Dedifferentiated amniotic fluid mesenchymal stem cell (primary cell): ENCODE data around the gene TEX261.

ENCODE experiments used
- DNase-seq: peaks from one replicate; pipeline ENCODE4 v3.0.0-alpha.2; 2016; ENCODE audit errors: extremely low spot score

The TEX261 gene

DNA sequence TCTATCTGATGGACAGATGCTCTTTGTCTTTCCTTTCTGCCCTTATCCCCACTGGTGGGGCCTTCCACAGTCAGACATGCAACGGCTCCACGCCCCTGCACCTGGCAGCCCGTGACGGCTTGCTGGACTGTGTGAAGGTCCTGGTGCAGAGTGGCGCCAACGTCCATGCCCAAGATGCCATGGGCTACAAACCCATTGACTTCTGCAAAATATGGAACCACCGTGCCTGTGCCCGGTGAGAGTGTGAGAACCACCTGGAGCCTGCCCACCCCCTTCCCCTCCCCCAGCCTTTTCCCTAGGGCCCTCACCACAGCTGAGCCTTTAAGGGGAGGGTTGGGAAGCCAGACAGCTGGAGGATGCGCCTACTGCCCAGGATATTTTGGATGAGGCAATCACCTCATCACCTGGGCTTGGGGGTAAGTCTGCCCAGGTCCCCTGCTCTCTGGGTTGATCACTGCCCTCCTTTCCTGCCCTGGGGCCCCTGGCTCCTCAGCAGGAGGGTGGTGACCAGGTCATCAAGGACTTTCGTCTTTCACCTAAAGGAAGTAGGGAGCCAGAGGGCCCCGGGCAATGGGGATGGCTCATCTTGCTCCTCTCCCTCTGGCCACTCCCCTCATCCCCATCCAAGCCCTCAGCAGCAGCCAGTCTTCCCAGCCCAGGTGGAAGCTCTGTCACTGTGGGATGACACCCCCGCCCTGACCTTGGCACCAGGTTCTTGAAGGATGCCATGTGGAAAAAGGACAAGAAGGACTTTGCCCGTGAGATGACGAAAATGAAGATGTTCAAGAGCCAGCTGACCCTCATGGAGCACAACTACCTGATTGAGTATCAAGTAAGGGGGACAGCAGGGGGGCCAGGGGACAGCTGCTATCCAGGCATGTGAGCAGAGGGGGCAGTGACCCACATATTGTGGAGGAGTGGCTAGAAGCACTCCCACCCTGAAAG, 12.5 kb downstream of the TEX261 start:
- DNase-seq, result no peak

DNA sequence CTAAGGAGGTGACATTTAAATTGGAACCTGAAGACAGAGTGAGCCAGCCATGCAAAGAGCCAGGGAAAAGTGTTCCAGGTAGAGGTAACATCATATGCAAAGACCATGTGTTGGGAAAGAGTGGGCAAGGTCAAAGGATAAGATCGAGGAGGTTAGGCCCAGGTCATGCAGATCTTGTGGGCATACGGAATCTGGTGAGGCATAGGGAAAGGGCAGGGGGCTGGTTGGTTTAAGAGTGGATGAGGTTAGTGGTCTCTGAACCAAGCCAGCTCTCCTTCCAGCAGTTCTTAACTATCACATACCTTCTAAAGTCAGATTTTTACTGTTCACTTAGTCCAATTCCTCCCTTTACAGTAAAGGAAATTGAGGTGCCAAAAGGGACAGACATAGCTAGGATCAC, 13.3 kb downstream of the TEX261 start:
- no peak for DNase-seq

GRCh38 chr2:70979626-70980025, 15.0 kb downstream of the TEX261 start:
- DNase-seq, result no peak

GRCh38 chr2:70979180-70979488, 15.5 kb downstream of the TEX261 start:
- DNase-seq, result no peak

DNA sequence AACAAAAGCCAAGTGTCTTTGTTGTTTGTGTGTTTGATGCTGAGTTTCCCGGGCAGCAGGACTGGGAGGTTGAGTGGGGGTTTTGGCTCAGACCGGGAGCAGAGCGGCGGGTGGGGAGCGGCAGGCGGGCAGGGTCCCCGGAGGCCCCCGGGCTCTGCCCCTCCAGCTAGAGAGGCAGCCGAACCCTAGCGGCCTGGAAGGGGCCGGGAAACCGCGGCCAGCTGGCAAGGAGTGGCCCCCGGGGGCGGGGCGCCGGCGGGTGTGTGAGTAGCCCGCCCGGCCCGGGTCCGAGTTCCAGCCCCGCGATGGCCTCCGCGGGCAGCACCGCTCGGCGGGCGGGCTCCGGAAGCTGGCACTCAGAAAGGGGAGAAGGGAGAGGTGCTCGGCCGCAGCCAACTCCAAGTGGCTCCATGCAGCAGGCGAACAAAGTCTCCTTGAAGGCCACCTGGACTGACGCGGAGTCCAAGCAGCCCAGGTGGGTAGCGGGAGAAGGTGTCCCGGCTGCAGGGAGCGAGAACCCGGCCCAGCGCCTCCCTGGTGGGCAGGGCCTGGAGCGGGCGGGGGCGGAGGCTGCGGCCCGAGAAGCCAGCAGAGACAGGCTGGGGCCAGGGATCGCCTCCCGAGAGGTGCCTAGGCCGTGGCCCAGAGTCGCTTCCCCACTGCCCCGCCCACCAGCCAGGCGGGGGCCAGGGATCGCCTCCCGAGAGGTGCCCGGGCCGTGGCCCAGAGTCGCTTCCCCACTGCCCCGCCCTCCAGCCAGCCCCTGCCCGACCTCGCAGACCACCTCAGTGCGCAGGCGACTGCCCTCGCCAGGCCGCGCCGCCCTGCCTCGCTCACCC, 16.1 kb downstream of the TEX261 start, which contains the start of gene ANKRD53:
TSS of gene ANKRD53 (plus strand) at position 290 of the 839 bp plus-strand sequence. CDS start at position 306, 16 bp downstream.
- DNase-seq, result no peak

DNA sequence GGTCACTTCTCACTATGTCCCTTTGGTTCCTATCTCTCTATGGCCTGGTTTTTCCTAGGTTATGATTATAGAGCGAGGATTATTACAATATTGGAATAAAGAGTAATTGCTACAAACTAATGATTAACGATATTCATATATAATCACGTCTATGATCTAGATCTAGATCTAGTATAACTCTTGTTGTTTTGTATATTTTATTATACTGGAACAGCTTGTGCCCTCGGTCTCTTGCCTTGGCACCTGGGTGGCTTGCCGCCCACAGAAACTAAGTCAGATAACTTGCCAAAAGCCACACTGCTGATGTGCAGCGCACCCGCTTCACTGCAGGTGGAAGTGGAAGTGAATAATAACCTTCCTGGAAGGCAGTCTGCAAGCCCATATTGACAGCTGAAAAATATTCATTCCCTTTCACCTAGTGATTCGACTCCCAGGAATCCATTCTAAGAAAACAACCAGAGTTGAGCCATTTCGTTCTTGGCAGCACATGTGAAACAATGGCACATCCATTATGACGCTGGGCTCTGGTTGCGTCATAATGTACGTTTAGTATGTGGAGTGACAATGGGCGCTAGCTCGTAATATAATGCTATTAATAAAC, 17.0 kb downstream of the TEX261 start:
- no peak for DNase-seq

DNA sequence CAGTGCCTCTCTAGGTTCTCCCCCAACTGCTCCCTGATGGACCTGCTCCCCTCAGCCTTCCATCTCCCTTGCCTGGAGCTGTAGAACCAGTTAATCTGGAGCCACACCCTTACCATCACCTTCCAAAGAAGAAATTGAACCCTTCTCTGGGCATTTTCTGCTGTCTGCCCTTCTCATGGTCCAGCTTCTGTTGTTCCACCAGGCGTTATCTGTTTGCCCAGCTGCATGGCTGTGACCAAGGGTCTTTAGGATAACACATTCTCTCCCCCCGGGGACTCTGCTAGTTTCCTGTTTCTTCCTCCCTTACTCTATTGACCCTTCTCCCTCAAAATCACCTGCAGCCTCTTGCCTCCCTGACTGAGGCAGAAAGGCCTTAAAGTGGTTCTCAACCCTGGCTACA, 19.4 kb downstream of the TEX261 start:
- DNase-seq, result no peak

- DNase-seq, result no peak
Measured at GRCh38 chr2:70974592-70974991, 20.1 kb downstream of the TEX261 start.

- no peak for DNase-seq
Measured at GRCh38 chr2:70967189-70967588, 27.5 kb downstream of the TEX261 start.

GRCh38 chr2:70966681-70967080, 28.0 kb downstream of the TEX261 start:
- DNase-seq, result no peak

GRCh38 chr2:70965506-70965905, 29.2 kb downstream of the TEX261 start:
- DNase-seq, result no peak

DNA sequence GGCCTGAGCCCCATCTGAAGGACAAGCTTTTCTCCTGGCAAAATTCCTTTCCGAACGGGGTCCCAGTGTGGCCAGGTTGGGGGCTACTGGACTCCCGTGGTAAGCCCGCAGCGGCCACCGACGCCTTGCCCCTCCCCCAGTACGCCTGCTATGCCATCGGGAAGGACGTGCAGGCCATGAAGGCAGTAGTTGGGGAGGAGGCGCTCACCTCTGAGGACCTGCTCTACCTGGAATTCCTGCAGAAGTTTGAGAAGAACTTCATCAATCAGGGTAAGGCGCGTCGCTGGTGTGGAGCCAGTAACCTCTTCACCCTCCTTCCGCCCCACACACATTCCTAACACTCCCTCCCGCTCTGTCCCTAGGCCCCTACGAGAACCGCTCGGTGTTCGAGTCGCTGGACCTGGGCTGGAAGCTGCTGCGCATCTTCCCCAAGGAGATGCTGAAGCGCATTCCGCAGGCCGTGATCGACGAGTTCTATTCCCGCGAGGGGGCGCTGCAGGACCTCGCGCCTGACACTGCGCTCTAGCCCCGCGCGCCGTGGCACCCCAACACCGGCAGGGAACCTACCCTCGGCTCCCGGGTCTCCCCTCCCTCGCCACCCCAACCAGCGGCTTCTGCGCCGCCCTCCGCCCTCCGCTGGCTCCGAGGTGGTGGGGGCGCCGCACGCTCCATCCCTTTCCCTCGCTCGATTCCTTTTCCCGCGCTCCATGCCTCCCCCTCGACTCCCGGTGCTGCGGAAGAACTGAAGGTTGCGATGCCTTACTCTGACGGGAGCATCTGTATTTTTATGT, 29.9 kb downstream of the TEX261 start:
- DNase-seq, result peak; percentile 25

GRCh38 chr2:70964133-70964532, 30.5 kb downstream of the TEX261 start:
- DNase-seq, result no peak

DNA sequence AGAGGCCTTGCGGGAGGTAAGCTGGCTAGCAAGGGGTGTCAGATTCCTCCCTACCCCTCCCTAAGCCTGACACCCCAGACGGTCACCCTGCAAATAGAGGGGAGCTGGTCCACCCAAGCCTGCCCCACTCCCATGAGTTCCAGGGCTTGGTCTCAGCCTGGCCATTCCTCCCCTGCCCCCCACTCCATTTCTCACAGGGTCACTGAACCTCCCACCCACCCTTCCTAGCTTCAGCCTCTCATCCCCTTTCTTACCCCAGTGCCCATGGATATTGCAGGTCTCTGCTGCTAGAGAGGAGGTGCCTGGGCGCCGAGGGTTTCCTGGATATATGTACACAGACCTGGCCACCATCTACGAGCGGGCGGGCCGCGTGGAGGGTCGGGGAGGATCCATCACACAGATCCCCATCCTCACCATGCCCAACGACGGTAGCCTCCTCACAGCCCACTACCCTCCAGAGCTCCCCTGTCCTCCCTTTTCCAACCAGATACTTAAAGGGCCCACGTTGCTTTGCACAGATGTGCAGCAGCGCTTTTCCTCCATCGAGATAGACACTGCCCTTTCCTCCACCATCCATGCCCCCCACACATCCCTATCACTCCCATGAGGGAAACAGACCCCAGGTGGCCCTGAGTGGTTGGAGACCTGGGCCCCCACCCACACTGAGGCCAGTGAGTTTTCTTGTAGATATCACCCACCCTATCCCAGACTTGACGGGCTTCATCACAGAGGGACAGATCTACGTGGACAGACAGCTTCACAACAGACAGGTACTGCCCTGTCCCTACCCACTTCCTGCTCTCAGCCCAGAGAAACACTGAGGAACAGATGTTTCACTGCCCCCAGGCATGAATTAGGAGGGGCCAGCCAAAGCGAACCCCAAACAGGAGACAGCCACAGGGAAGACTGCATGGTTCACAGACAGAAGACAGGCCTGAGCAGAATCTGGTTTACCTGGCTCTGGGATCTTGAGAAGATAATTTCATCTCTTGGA, 31.5 kb downstream of the TEX261 start:
- no peak for DNase-seq

DNA sequence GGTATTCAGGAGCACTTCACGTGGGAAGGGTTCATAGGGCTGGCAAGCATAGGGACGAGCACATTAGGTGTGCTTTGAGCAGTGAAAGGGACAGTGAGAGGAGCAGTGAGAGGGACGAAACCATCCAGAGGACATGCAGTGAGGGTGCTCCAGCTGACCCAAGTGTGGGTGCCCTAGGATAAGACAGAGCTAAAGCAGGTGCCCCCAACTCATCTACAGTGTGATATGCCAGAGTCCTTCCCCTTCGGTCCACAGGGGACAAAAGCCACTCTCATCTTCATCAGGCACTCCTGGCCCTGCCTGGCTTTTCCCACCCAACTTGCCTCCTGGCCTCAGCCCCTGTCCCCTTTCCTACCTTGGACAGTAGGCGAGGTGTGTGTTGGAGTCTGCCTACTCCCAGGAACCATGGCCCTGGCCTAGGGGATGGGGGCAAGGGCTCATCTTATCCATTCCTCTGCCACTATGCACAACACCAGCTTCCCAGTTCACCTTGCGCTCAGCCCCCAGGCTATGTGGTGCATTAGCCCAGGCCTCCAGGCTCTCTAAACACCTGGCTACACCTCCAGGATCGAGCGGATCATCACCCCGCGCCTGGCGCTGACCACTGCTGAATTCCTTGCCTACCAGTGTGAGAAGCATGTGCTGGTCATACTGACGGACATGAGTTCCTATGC, 32.3 kb downstream of the TEX261 start:
- no peak for DNase-seq

- no peak for DNase-seq
Measured at GRCh38 chr2:70961648-70961994, 33.1 kb downstream of the TEX261 start.

DNA sequence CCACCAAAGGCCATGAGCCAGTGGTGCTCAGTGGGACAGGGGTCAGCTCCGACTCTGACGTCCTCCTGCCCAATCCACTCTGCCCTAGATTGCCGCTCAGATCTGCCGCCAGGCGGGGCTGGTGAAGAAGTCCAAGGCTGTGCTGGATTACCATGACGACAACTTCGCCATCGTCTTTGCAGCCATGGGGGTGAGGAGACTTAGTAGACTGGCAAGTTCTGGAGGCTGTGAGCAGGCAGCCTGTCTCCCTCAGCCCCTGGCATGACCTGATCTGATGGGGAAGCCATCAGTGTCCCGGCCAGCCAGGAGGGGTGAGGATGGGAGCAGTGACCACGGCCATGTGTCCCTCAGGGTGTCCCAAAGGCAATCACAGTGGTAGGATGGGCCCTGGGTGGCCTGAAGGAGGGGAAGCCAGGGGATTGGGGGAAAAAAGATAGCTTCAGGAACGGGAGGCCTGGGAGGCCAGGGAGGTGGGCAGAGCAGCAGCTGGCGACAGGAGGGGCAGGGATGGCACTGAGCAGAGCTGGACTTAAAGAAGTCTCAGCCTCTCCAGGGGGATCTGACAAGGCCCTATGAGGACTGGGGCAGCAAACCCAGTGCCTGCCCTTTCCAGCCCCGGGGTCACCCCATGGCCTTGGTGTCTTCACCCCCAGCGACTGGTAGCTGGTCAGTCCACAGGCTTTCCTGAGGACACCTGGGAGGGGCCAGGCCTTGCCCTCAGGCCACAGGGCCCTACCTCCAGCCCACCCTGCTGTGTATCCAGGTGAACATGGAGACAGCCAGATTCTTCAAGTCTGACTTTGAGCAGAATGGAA, 33.6 kb downstream of the TEX261 start:
- DNase-seq, result no peak

DNA sequence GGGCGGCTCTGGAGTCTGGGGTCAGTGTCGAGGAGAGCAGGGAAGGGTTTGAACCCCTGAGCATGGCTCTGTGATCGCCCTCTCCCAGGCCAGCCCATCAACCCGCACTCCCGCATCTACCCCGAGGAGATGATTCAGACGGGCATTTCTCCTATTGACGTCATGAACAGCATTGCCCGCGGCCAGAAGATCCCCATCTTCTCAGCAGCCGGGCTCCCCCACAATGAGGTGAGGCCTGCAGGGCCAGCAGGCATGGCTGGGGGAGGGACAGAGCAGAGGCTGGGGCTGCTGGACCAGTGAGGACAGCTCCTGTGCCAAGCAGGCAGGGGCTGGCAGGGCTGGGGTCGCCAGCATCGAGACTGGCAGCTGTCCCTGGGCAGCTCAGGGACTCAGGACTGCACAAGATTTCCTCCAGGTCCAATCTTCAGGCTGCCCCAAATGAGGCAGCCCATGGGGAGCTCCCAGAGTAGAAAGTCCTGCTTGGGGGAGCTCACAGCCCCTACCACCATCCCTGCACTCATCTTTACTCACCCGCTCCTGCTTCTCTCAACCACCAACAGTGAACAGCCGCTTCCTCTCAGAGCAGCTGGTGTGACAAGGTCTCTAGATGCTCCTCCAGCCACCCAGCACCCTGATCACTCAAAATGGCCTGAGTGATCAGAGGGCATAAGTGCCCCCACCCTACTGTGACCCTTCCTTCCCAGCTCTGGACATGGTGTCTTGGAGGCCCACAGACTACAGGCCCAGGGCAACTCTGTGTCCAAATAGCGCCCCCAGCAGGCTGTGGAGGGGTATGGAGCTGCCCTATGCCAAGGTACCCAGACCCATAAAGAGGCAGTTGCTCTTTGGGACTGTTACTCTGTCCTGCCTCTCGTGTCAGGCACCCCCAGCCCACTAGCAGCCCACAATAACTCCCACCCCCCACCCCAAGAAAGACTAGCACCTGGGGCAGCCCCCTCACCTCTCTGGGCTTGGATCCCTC, 34.5 kb downstream of the TEX261 start:
- no peak for DNase-seq
